ENCODE results near the gene FES. TPM values are rescaled to one million over a fixed set of nuclear protein-coding genes. Genes with fewer than 3 reads are reported as not detected.
"Not testable (repeated sequence)": the region's sequence is repeated elsewhere in the genome, so short reads cannot be mapped to it uniquely, and the experiment has no call there.

FES gene
- total and polyA plus RNA-seq, 5 donors, result 15.6 to 21.0 (median 17.6) TPM

- intact Hi-C loops (cut with DNase I), result loop anchor here in 1 of 4 donors (5.0 kb wide), 1 partner anchor 33 kb away; the partner anchor contains the start of gene UNC45A
- H3K4me1 ChIP-seq (ENCODE audit: control insufficient read depth, insufficient read depth, low read length), result peaks cover 13% of the 10 kb centered on the region
- WGBS, result 96% methylated on average over 9 of the region's 9 CpGs
- DNase-seq (peak in 1 of 3 donors; percentile 46), ATAC-seq (no peak)
- H3K4me3 ChIP-seq (ENCODE audit: low read length), result no peak overlapping the region
- H3K27ac ChIP-seq (ENCODE audit: low read length), result no peak overlapping the region
- H3K27me3 ChIP-seq (ENCODE audit: control insufficient read depth, insufficient read depth), result no peaks in the 10 kb centered on the region
- no peaks in the 10 kb centered on the region for H3K9me3 ChIP-seq (ENCODE audit: control insufficient read depth, low read length)
Measured at GRCh38 chr15:90904746-90905145, 20.4 kb downstream of the FES start.

- intact Hi-C loops (cut with DNase I), result no loop called here
- Histone ChIP-seq H3K4me3 (ENCODE audit: low read length) (no peak overlapping the region), H3K27me3 (ENCODE audit: control insufficient read depth, insufficient read depth) (no peaks in the 10 kb centered on the region), H3K9me3 (ENCODE audit: control insufficient read depth, low read length) (no peaks in the 10 kb centered on the region), H3K27ac (ENCODE audit: low read length) (no peak overlapping the region), H3K4me1 (ENCODE audit: control insufficient read depth, insufficient read depth, low read length) (peaks cover 13% of the 10 kb centered on the region)
- WGBS, result 96% methylated on average over 28 of the region's 28 CpGs
- DNase-seq (peak in 2 of 3 donors; percentile 47 to 48), ATAC-seq (no peak)
Measured at GRCh38 chr15:90905306-90906180, 21.2 kb downstream of the FES start.

GRCh38 chr15:90906181-90906849, 22.0 kb downstream of the FES start:
- intact Hi-C loops (cut with DNase I), result no loop called here
- DNase-seq, result peak in 2 of 3 donors; percentile 57
- peaks cover 13% of the 10 kb centered on the region for H3K4me1 ChIP-seq (ENCODE audit: control insufficient read depth, insufficient read depth, low read length)
- no peak for ATAC-seq
- no peak overlapping the region for H3K27ac ChIP-seq (ENCODE audit: low read length)
- no peaks in the 10 kb centered on the region for H3K27me3 ChIP-seq (ENCODE audit: control insufficient read depth, insufficient read depth)
- WGBS, result 99% methylated on average over 11 of the region's 11 CpGs
- no peak overlapping the region for H3K4me3 ChIP-seq (ENCODE audit: low read length)
- no peaks in the 10 kb centered on the region for H3K9me3 ChIP-seq (ENCODE audit: control insufficient read depth, low read length)

GRCh38 chr15:90907051-90907660, 22.9 kb downstream of the FES start:
- Histone ChIP-seq H3K4me1 (ENCODE audit: control insufficient read depth, insufficient read depth, low read length) (peaks cover 10% of the 10 kb centered on the region), H3K9me3 (ENCODE audit: control insufficient read depth, low read length) (no peaks in the 10 kb centered on the region), H3K27ac (ENCODE audit: low read length) (peak overlapping the region; percentile 76), H3K4me3 (ENCODE audit: low read length) (no peak overlapping the region), H3K27me3 (ENCODE audit: control insufficient read depth, insufficient read depth) (no peaks in the 10 kb centered on the region)
- ATAC-seq (no peak), DNase-seq (peak in 2 of 3 donors; percentile 51 to 59)
- 78% methylated on average over 15 of the region's 15 CpGs for WGBS
- intact Hi-C loops (cut with DNase I), result no loop called here

GRCh38 chr15:90907838-90908507, 23.7 kb downstream of the FES start:
- intact Hi-C loops (cut with DNase I), result no loop called here
- WGBS, result 38% methylated on average over 9 of the region's 9 CpGs
- ATAC-seq, result peak; percentile 6 to 24
- H3K4me3 ChIP-seq (ENCODE audit: low read length), result no peak overlapping the region
- H3K27ac ChIP-seq (ENCODE audit: low read length), result peak overlapping the region; percentile 76
- peaks cover 10% of the 10 kb centered on the region for H3K4me1 ChIP-seq (ENCODE audit: control insufficient read depth, insufficient read depth, low read length)
- no peaks in the 10 kb centered on the region for H3K27me3 ChIP-seq (ENCODE audit: control insufficient read depth, insufficient read depth)
- peak in 2 of 3 donors; percentile 31 to 69 for DNase-seq
- H3K9me3 ChIP-seq (ENCODE audit: control insufficient read depth, low read length), result no peaks in the 10 kb centered on the region

GRCh38 chr15:90909449-90909848, 25.1 kb downstream of the FES start:
- H3K9me3 ChIP-seq (ENCODE audit: control insufficient read depth, low read length); H3K4me1 ChIP-seq (ENCODE audit: control insufficient read depth, insufficient read depth, low read length); H3K27ac ChIP-seq (ENCODE audit: low read length); intact Hi-C loops (cut with DNase I); H3K4me3 ChIP-seq (ENCODE audit: low read length); ATAC-seq; H3K27me3 ChIP-seq (ENCODE audit: control insufficient read depth, insufficient read depth): not testable (repeated sequence)
- WGBS, result 86% methylated on average over 11 of the region's 11 CpGs
- peak in 1 of 3 donors; percentile 64 for DNase-seq

- Histone ChIP-seq H3K27ac (ENCODE audit: low read length) (no peak overlapping the region), H3K4me1 (ENCODE audit: control insufficient read depth, insufficient read depth, low read length) (peaks cover 8% of the 10 kb centered on the region), H3K27me3 (ENCODE audit: control insufficient read depth, insufficient read depth) (no peaks in the 10 kb centered on the region), H3K9me3 (ENCODE audit: control insufficient read depth, low read length) (no peaks in the 10 kb centered on the region), H3K4me3 (ENCODE audit: low read length) (no peak overlapping the region)
- DNase-seq (peak in 1 of 3 donors; percentile 12), ATAC-seq (no peak)
- WGBS, result 96% methylated on average over 8 of the region's 8 CpGs
- intact Hi-C loops (cut with DNase I), result no loop called here
Measured at GRCh38 chr15:90909976-90910375, 25.7 kb downstream of the FES start.

GRCh38 chr15:90910441-90911301, 26.4 kb downstream of the FES start:
- no peak overlapping the region for H3K27ac ChIP-seq (ENCODE audit: low read length)
- H3K27me3 ChIP-seq (ENCODE audit: control insufficient read depth, insufficient read depth), result no peaks in the 10 kb centered on the region
- H3K4me3 ChIP-seq (ENCODE audit: low read length), result no peak overlapping the region
- ATAC-seq (no peak), DNase-seq (peak in 1 of 3 donors; percentile 36)
- H3K9me3 ChIP-seq (ENCODE audit: control insufficient read depth, low read length), result no peaks in the 10 kb centered on the region
- H3K4me1 ChIP-seq (ENCODE audit: control insufficient read depth, insufficient read depth, low read length), result peaks cover 8% of the 10 kb centered on the region
- WGBS, result 94% methylated on average over 24 of the region's 24 CpGs
- intact Hi-C loops (cut with DNase I), result no loop called here

GRCh38 chr15:90911302-90911623, 27.0 kb downstream of the FES start:
- intact Hi-C loops (cut with DNase I), result no loop called here
- Histone ChIP-seq H3K27me3 (ENCODE audit: control insufficient read depth, insufficient read depth) (no peaks in the 10 kb centered on the region), H3K9me3 (ENCODE audit: control insufficient read depth, low read length) (no peaks in the 10 kb centered on the region), H3K27ac (ENCODE audit: low read length) (no peak overlapping the region), H3K4me3 (ENCODE audit: low read length) (no peak overlapping the region), H3K4me1 (ENCODE audit: control insufficient read depth, insufficient read depth, low read length) (peaks cover 8% of the 10 kb centered on the region)
- peak in 1 of 3 donors; percentile 49 for DNase-seq
- no peak for ATAC-seq
- WGBS, result 92% methylated on average over 19 of the region's 19 CpGs

All from right cardiac atrium (tissue), 5 donors.